Uterus (tissue), 4 donors: ENCODE data around the gene SAMD1. TPM values are rescaled to one million over a fixed set of nuclear protein-coding genes. Genes with fewer than 3 reads are reported as not detected.
A peak's percentile ranks its signal among the peaks of the same experiment; 100 is the strongest.

Experiments used
- DNase-seq, 2 donors: peaks; one replicate each; pipeline ENCODE4 v3.0.0-alpha.2; 2019 to 2020
- H3K27ac ChIP-seq, 2 donors: fragments of 200-600 bp; sonication (generic); 1 replicate in 1 of 2; 2 replicates in 1 of 2; pipeline ENCODE4 v1.5.1; 2016 to 2018
- H3K27me3 ChIP-seq, 2 donors: fragments of 200-600 bp; sonication (generic); one replicate each; pipeline ENCODE4 v1.5.1; 2018 to 2019; ENCODE audit warnings: control low read depth in 1 of 2
- H3K36me3 ChIP-seq, 2 donors: fragments of 200-600 bp; sonication (generic); one replicate each; pipeline ENCODE4 v1.5.1; 2019; ENCODE audit warnings: control low read depth in 1 of 2
- H3K4me1 ChIP-seq, 2 donors: fragments of 200-600 bp; sonication (generic); one replicate each; pipeline ENCODE4 v1.5.1; 2018 to 2019; ENCODE audit warnings: control low read depth in 1 of 2
- H3K4me3 ChIP-seq, 2 donors: fragments of 200-600 bp; sonication (generic); 1 replicate in 1 of 2; 2 replicates in 1 of 2; pipeline ENCODE4 v1.5.1; 2018 to 2019; ENCODE audit warnings: mild to moderate bottlenecking in 1 of 2
- H3K9me3 ChIP-seq, 2 donors: fragments of 200-600 bp; sonication (generic); one replicate each; pipeline ENCODE4 v1.5.1; 2019; ENCODE audit warnings: control low read depth in 1 of 2
- POLR2A ChIP-seq, 2 donors: fragments of 450-650 bp; IDR thresholded peaks; one replicate each; pipeline ENCODE4 v1.6.1; 2016; ENCODE audit warnings: antibody characterized with exemption in 2 of 2, mild to moderate bottlenecking in 1 of 2, moderate library complexity in 1 of 2
- intact Hi-C: fragments of 100-400 bp; cut with DNase I; formaldehyde crosslinking; loops from one replicate; pipeline ENCODE4 v1.15.1; 2023; ENCODE audit warnings: low total_unique reads
- total RNA-seq, 4 donors: library from RNA; depleted of rRNA in 3 of 4; stranded (reverse); fragments of >200 nt in 3 of 4; gene quantifications; one replicate each; pipeline versions ENCODE4 v1.1.0 to v1.2.4, GENCODE V29; 2014 to 2023
- TF ChIP-seq, protein P1 (sequence below), 4 experiments: fragments of 200-600 bp in 2 of 4; fragments of 450-650 bp in 2 of 4; sonication (generic) in 2 of 4; IDR thresholded peaks; one replicate each; pipeline ENCODE4 v1.5.1; 2016 to 2019; ENCODE audit warnings: antibody characterized with exemption in 4 of 4, mild to moderate bottlenecking in 2 of 4, moderate library complexity in 1 of 4
- donor health status: DM: yes; HTN: yes; CAD: no.

Gene SAMD1
- 10 to 100 TPM in 3 of 4 donors, 1 to 10 TPM in 1; 6.9 to 57.8 (median 24.1) TPM for total RNA-seq

- H3K9me3 ChIP-seq = peaks cover 0 to 3% of the 10 kb centered on the region in 2 donors
- TF ChIP-seq, protein P1, sequence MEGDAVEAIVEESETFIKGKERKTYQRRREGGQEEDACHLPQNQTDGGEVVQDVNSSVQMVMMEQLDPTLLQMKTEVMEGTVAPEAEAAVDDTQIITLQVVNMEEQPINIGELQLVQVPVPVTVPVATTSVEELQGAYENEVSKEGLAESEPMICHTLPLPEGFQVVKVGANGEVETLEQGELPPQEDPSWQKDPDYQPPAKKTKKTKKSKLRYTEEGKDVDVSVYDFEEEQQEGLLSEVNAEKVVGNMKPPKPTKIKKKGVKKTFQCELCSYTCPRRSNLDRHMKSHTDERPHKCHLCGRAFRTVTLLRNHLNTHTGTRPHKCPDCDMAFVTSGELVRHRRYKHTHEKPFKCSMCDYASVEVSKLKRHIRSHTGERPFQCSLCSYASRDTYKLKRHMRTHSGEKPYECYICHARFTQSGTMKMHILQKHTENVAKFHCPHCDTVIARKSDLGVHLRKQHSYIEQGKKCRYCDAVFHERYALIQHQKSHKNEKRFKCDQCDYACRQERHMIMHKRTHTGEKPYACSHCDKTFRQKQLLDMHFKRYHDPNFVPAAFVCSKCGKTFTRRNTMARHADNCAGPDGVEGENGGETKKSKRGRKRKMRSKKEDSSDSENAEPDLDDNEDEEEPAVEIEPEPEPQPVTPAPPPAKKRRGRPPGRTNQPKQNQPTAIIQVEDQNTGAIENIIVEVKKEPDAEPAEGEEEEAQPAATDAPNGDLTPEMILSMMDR (IDR thresholded peaks at IDR 0.05) = no peak
- no peak for TF ChIP-seq POLR2A (IDR thresholded peaks at IDR 0.05)
- intact Hi-C loops = no loop called here
- H3K27ac ChIP-seq = peak within 1 kb of the TSS; percentile 90 to 91
- H3K27me3 ChIP-seq = no peaks in the 10 kb centered on the region
- DNase-seq = peak; percentile 88 to 96
- H3K4me3 ChIP-seq = peak within 1 kb of the TSS; percentile 50 to 81
- no peaks in the 10 kb centered on the region for H3K36me3 ChIP-seq
- H3K4me1 ChIP-seq = no peaks in the 10 kb centered on the region
Observed at GRCh38 chr19:14090509-14091080, at the start of gene SAMD1. TSS of gene SAMD1 (minus strand) at chr19:14090751.

DNA sequence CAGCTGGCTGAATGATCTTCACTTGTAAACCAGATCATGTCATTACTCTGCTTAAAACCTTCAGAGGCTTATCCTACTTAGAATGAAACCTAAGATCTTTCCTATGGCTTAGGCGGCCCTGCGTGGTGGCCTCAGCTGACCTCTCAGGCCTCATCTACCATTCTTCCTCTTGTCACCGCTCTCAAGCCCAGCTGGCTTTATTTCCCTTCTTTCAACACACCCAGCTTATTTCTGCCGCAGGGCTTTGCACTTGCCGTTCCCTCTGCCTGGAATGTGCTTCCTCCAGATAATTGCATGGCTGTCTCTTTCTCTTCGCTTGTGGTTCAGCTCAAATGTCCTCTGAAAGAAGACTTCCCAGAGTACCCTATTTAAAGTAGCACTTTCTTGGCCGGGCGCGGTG lies 49.4 kb upstream of the SAMD1 start:
- no peak for DNase-seq
- Histone ChIP-seq H3K27me3 (no peaks in the 10 kb centered on the region), H3K4me3 (no peak overlapping the region), H3K27ac (no peak overlapping the region), H3K9me3 (no peaks in the 10 kb centered on the region), H3K36me3 (no peaks in the 10 kb centered on the region), H3K4me1 (peaks cover 0 to 6% of the 10 kb centered on the region in 2 donors)
- TF ChIP-seq, protein P1 (IDR thresholded peaks at IDR 0.05) = no peak
- TF ChIP-seq POLR2A (IDR thresholded peaks at IDR 0.05) = no peak
- intact Hi-C loops = loop anchor here (5.0 kb wide), 1 partner anchor 207 kb away; no protein-coding TSS in a partner anchor

- H3K27me3 ChIP-seq = no peaks in the 10 kb centered on the region
- H3K36me3 ChIP-seq = no peaks in the 10 kb centered on the region
- intact Hi-C loops = loop anchor here (5.0 kb wide), 1 partner anchor 209 kb away; no protein-coding TSS in a partner anchor
- TF ChIP-seq POLR2A (IDR thresholded peaks at IDR 0.05) = no peak
- TF ChIP-seq, protein P1 (IDR thresholded peaks at IDR 0.05) = no peak
- no peak for DNase-seq
- H3K4me1 ChIP-seq = peaks cover 0 to 6% of the 10 kb centered on the region in 2 donors
- no peak overlapping the region for H3K4me3 ChIP-seq
- H3K27ac ChIP-seq = peak overlapping the region in 1 of 2 donors; percentile 93
- no peaks in the 10 kb centered on the region for H3K9me3 ChIP-seq
Observed at GRCh38 chr19:14138576-14139265, 48.2 kb upstream of the SAMD1 start.

DNA sequence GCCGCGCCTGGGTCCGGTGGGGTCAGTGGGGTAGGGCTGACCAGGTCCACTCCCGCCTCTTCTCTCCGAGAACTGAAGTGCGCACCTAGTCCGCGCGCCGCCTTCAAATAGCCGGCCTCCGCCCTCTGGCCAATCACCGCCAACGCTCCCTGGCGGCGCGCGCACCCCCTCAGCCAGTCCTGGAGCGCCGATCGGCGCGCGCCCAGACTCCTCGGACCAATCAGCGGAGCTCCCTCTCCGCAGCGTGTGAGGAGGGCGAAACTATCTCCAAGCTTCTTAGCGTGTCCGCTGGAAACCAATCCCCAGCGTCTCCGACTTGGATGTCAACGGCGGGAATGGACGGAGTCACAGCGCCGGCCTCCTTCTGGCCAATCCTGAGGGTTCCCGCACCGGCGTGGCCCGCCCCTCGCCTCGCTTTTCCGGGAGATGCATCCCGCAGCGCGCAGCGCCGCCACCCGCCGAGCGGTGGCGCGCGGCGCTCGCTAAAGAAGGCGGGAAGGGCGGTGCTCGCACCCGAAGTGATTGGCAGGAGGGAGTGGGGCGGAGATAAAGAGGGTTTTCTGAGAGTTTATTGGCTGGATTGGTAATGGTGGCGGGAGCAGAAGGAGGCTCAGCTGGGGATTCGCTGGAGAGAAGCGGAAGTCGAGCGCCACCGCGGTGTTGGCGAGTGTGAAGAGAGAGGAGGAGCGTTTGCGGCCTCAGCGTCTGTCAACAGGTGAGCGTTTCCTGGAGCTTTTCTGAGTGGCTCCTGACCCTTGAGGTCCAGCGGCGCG lies 46.1 kb upstream of the SAMD1 start, which contains the start of gene ASF1B:
ASF1B (minus strand) TSS at position 81 of the 773 bp plus-strand sequence. CDS start 133 bp downstream, outside the sequence.
- Histone ChIP-seq H3K9me3 (no peaks in the 10 kb centered on the region), H3K27me3 (no peaks in the 10 kb centered on the region), H3K4me3 (peak within 1 kb of the TSS; percentile 59 to 71), H3K36me3 (no peaks in the 10 kb centered on the region), H3K4me1 (peaks cover 0 to 6% of the 10 kb centered on the region in 2 donors), H3K27ac (peak within 1 kb of the TSS; percentile 92 to 93)
- intact Hi-C loops = loop anchor here (5.0 kb wide), 1 partner anchor 211 kb away; no protein-coding TSS in a partner anchor
- DNase-seq = peak; percentile 99
- TF ChIP-seq, protein P1 (IDR thresholded peaks at IDR 0.05) = peak; percentile 89 to 99 (median 97)
- peak; percentile 60 to 80 for TF ChIP-seq POLR2A (IDR thresholded peaks at IDR 0.05)
